Lower leg skin (tissue), 4 donors: ENCODE data around the gene DLG5. TPM values are rescaled to one million over a fixed set of nuclear protein-coding genes. Genes with fewer than 3 reads are reported as not detected.
A peak's percentile ranks its signal among the peaks of the same experiment; 100 is the strongest.

Experiments
- DNase-seq, 2 donors: peaks; one replicate each; pipeline ENCODE4 v3.0.0-alpha.2; 2019; ENCODE audit warnings: low spot score in 2 of 2
- H3K4me3 ChIP-seq: fragments of 200-600 bp; sonication (generic); 2 replicates; pipeline ENCODE4 v1.5.1; 2017; ENCODE audit warnings: mild to moderate bottlenecking, low read depth; ENCODE audit not compliant: poor library complexity, severe bottlenecking
- POLR2A ChIP-seq, 2 donors: fragments of 450-650 bp; IDR thresholded peaks; one replicate each; pipeline ENCODE4 v1.6.1; 2016 to 2017; ENCODE audit warnings: antibody characterized with exemption in 2 of 2, mild to moderate bottlenecking in 1 of 2, moderate library complexity in 1 of 2
- WGBS, 2 donors: methylation state at CpG; one replicate each; pipeline ENCODE4 v1.1.5; 2018; 5-methylcytosine and 5-hydroxymethylcytosine counted together
- intact Hi-C: fragments of 100-400 bp; cut with DNase I; formaldehyde crosslinking; loops from one replicate; pipeline ENCODE4 v1.15.0; 2023; ENCODE audit warnings: low total_unique reads
- total RNA-seq, 4 donors: library from RNA; depleted of rRNA; stranded (reverse); fragments of >200 nt; gene quantifications; one replicate each; pipeline ENCODE4 v1.1.0, GENCODE V29; 2016
- TF ChIP-seq, protein P1 (sequence below), 3 donors: fragments of 450-650 bp; IDR thresholded peaks; one replicate each; pipeline ENCODE4 v1.5.1; 2016; ENCODE audit warnings: antibody characterized with exemption in 3 of 3, mild to moderate bottlenecking in 3 of 3, moderate library complexity in 2 of 3

DLG5 gene
- total RNA-seq, 4 donors from 2014 or later: 91.9 to 165 (median 103) TPM

- H3K4me3 ChIP-seq: no peak overlapping the region
- intact Hi-C loops: loop anchor here (5.0 kb wide), 1 partner anchor 796 kb away; no protein-coding TSS in a partner anchor
- WGBS, 2 donors: 93 to 95% methylated on average over 3 of the region's 3 CpGs
- TF ChIP-seq, protein P1, sequence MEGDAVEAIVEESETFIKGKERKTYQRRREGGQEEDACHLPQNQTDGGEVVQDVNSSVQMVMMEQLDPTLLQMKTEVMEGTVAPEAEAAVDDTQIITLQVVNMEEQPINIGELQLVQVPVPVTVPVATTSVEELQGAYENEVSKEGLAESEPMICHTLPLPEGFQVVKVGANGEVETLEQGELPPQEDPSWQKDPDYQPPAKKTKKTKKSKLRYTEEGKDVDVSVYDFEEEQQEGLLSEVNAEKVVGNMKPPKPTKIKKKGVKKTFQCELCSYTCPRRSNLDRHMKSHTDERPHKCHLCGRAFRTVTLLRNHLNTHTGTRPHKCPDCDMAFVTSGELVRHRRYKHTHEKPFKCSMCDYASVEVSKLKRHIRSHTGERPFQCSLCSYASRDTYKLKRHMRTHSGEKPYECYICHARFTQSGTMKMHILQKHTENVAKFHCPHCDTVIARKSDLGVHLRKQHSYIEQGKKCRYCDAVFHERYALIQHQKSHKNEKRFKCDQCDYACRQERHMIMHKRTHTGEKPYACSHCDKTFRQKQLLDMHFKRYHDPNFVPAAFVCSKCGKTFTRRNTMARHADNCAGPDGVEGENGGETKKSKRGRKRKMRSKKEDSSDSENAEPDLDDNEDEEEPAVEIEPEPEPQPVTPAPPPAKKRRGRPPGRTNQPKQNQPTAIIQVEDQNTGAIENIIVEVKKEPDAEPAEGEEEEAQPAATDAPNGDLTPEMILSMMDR (IDR thresholded peaks at IDR 0.05): no peak
- TF ChIP-seq POLR2A (IDR thresholded peaks at IDR 0.05): no peak
- no peak for DNase-seq
These were observed 45.2 kb upstream of the DLG5 start for GRCh38 chr10:77971804-77972144.

- TF ChIP-seq POLR2A (IDR thresholded peaks at IDR 0.05): no peak
- TF ChIP-seq, protein P1 (IDR thresholded peaks at IDR 0.05): no peak
- no peak overlapping the region for H3K4me3 ChIP-seq
- intact Hi-C loops: loop anchor here (5.0 kb wide), 1 partner anchor 796 kb away; no protein-coding TSS in a partner anchor
- DNase-seq: peak; percentile 76 to 91
- 37% methylated on average over 7 of the region's 7 CpGs for WGBS, 2 donors
These were observed 44.6 kb upstream of the DLG5 start for GRCh38 chr10:77970869-77971803.

GRCh38 chr10:77969114-77969513 lies 42.6 kb upstream of the DLG5 start:
- WGBS, 2 donors: 36 to 42% methylated on average over 4 of the region's 4 CpGs
- DNase-seq: no peak
- no peak for TF ChIP-seq POLR2A (IDR thresholded peaks at IDR 0.05)
- TF ChIP-seq, protein P1 (IDR thresholded peaks at IDR 0.05): no peak
- intact Hi-C loops: loop anchor here (10.0 kb wide), 1 partner anchor 124 kb away; no protein-coding TSS in a partner anchor
- no peak overlapping the region for H3K4me3 ChIP-seq

DNA sequence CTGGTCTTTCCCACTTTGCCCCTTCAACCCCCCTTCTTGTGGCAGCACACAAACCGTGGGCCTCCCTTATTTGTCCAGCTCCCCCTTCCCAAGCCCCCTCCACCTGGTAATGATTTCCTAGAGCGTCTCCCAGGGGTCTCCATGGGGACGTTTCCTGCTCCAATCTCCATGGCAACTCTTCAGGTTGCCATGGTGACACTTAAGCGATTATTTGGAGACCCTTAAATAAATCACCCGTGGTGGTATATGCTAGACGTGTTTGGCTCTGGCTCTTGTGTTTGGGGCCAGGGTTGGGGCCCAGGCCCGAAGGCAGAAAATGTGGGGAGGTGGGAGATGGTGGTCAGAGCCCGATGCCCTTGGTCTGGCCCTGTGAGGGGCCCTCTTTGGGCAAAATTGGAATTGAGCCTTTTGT lies 41.1 kb upstream of the DLG5 start:
- DNase-seq: no peak
- TF ChIP-seq, protein P1 (IDR thresholded peaks at IDR 0.05): no peak
- no peak for TF ChIP-seq POLR2A (IDR thresholded peaks at IDR 0.05)

GRCh38 chr10:77965294-77965693 lies 38.7 kb upstream of the DLG5 start:
- no peak for DNase-seq
- TF ChIP-seq, protein P1 (IDR thresholded peaks at IDR 0.05): no peak
- no peak for TF ChIP-seq POLR2A (IDR thresholded peaks at IDR 0.05)
- 49 to 76% methylated on average over 5 of the region's 5 CpGs for WGBS, 2 donors
- no peak overlapping the region for H3K4me3 ChIP-seq
- intact Hi-C loops: loop anchor here (10.0 kb wide), 1 partner anchor 120 kb away; no protein-coding TSS in a partner anchor

More for the DNA sequence above, 41.1 kb upstream of the DLG5 start:
- intact Hi-C loops: loop anchor here (10.0 kb wide), 1 partner anchor 123 kb away; no protein-coding TSS in a partner anchor
- 55 to 61% methylated on average over 8 of the region's 8 CpGs for WGBS, 2 donors
- no peak overlapping the region for H3K4me3 ChIP-seq
